Stimulated activated CD8-positive, alpha-beta memory T cell treated with anti-CD3 and anti-CD28 coated beads, Interleukin-12 subunit alpha, Interleukin-12 subunit beta, amount 100 ng/mL, for 24 hours (primary cell): ENCODE data around the gene STXBP6.

Experiments
- DNase-seq: peaks from one replicate; pipeline ENCODE4 v3.0.0-alpha.2; 2020; ENCODE audit errors: extremely low read depth

STXBP6 gene

GRCh38 chr14:25052385-25052784, 2.4 kb upstream of the STXBP6 start:
- no peak for DNase-seq

- DNase-seq = no peak
These were observed 563 bp upstream of the STXBP6 start for GRCh38 chr14:25050269-25051150.

- no peak for DNase-seq
These were observed 817 bp downstream of the STXBP6 start for GRCh38 chr14:25049093-25049567.

GRCh38 chr14:25048170-25049016, 1.6 kb downstream of the STXBP6 start:
- no peak for DNase-seq

- DNase-seq = no peak
These were observed 3.5 kb downstream of the STXBP6 start for GRCh38 chr14:25046301-25046943.

- no peak for DNase-seq
These were observed 5.7 kb downstream of the STXBP6 start for GRCh38 chr14:25044106-25044698.

- no peak for DNase-seq
These were observed 7.3 kb downstream of the STXBP6 start for GRCh38 chr14:25042362-25043299.

- DNase-seq = no peak
These were observed 8.0 kb downstream of the STXBP6 start for GRCh38 chr14:25041898-25042297.

GRCh38 chr14:25041484-25041883, 8.5 kb downstream of the STXBP6 start:
- DNase-seq = no peak

- no peak for DNase-seq
These were observed 10.0 kb downstream of the STXBP6 start for GRCh38 chr14:25039933-25040332.

- DNase-seq = no peak
These were observed 11.8 kb downstream of the STXBP6 start for GRCh38 chr14:25038044-25038668.

- no peak for DNase-seq
These were observed 12.9 kb downstream of the STXBP6 start for GRCh38 chr14:25037032-25037431.

- DNase-seq = no peak
These were observed 14.9 kb downstream of the STXBP6 start for GRCh38 chr14:25034803-25035681.

- no peak for DNase-seq
These were observed 16.6 kb downstream of the STXBP6 start for GRCh38 chr14:25033358-25033757.

GRCh38 chr14:25032092-25032784, 17.7 kb downstream of the STXBP6 start:
- no peak for DNase-seq

- no peak for DNase-seq
These were observed 23.3 kb downstream of the STXBP6 start for GRCh38 chr14:25026476-25027137.

- DNase-seq = no peak
These were observed 30.1 kb downstream of the STXBP6 start for GRCh38 chr14:25019892-25020291.

GRCh38 chr14:25017562-25017961, 32.4 kb downstream of the STXBP6 start:
- DNase-seq = no peak
